ENCODE data around the gene C2orf80. TPM values are rescaled to one million over a fixed set of nuclear protein-coding genes. Genes with fewer than 3 reads are reported as not detected.

Gene C2orf80
- total RNA-seq, 1 donor from 2014 or later: not detected

DNA sequence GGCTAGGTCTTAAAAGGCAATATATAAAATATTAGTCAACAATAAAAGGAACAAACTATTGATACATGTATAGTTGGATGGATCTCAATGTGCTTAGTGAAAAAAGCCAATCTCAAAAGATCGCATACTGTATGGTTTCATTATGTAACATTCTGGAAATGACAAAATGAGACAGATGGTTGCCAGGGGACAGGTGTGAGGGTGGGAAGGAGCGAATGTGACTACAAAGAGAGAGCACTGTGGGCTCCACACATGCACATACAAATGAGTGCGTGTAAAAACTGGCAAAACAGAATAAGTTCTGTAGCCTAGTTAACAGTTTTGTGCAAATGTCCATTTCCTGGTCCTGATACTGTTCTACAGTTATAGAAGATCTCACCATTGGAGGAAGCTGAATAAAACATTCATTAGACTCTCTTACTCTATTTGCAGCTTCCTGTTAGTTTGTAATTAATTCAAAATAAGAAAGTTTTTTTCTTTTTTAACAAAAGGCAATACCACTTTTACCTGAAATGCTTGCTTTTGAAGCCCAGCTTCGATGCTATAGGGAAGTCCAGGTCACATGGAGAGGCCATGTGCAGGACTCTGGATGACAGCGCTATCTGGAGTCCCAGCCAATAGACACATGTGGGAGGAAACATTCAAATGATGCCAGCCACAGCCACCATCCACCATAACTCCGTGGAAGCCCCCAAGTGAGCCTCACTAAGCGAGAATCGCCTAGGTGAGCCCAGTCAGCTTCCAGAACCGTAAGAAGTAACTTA, 21.0 kb upstream of the C2orf80 start:
- peaks cover 4% of the 10 kb centered on the region for H3K9me3 Mint-ChIP-seq
- H3K9me3 ChIP-seq (ENCODE audit: low read depth): no peaks in the 10 kb centered on the region
- peaks cover 3% of the 10 kb centered on the region for H3K4me1 ChIP-seq
- no peaks in the 10 kb centered on the region for H3K79me2 ChIP-seq (ENCODE audit: low read depth)
- H3K4me2 ChIP-seq: no peak overlapping the region
- no peaks in the 10 kb centered on the region for H4K20me1 ChIP-seq (ENCODE audit: low read depth)
- H3K4me1 Mint-ChIP-seq: peaks cover 2% of the 10 kb centered on the region
- TF ChIP-seq, protein P1, sequence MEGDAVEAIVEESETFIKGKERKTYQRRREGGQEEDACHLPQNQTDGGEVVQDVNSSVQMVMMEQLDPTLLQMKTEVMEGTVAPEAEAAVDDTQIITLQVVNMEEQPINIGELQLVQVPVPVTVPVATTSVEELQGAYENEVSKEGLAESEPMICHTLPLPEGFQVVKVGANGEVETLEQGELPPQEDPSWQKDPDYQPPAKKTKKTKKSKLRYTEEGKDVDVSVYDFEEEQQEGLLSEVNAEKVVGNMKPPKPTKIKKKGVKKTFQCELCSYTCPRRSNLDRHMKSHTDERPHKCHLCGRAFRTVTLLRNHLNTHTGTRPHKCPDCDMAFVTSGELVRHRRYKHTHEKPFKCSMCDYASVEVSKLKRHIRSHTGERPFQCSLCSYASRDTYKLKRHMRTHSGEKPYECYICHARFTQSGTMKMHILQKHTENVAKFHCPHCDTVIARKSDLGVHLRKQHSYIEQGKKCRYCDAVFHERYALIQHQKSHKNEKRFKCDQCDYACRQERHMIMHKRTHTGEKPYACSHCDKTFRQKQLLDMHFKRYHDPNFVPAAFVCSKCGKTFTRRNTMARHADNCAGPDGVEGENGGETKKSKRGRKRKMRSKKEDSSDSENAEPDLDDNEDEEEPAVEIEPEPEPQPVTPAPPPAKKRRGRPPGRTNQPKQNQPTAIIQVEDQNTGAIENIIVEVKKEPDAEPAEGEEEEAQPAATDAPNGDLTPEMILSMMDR (IDR thresholded peaks at IDR 0.05): no peak
- no peak for TF ChIP-seq EZH2 (IDR thresholded peaks at IDR 0.05)
- H3K4me3 Mint-ChIP-seq: no peak overlapping the region
- no peak for DNase-seq (ENCODE audit: low spot score)
- H3K27me3 Mint-ChIP-seq (ENCODE audit: insufficient read depth, low read depth): peaks cover 2% of the 10 kb centered on the region
- H3F3A ChIP-seq (ENCODE audit: low read depth): no peaks in the 10 kb centered on the region
- H3K27me3 ChIP-seq: no peaks in the 10 kb centered on the region
- H3K27ac Mint-ChIP-seq: no peak overlapping the region
- H3K4me3 ChIP-seq: no peak overlapping the region
- H3K36me3 ChIP-seq: no peaks in the 10 kb centered on the region
- H3K9ac ChIP-seq: no peak overlapping the region
- no peak overlapping the region for H3K27ac ChIP-seq
- no peaks in the 10 kb centered on the region for H3K36me3 Mint-ChIP-seq
- no peak overlapping the region for H2AFZ ChIP-seq (replicated peaks)

DNA sequence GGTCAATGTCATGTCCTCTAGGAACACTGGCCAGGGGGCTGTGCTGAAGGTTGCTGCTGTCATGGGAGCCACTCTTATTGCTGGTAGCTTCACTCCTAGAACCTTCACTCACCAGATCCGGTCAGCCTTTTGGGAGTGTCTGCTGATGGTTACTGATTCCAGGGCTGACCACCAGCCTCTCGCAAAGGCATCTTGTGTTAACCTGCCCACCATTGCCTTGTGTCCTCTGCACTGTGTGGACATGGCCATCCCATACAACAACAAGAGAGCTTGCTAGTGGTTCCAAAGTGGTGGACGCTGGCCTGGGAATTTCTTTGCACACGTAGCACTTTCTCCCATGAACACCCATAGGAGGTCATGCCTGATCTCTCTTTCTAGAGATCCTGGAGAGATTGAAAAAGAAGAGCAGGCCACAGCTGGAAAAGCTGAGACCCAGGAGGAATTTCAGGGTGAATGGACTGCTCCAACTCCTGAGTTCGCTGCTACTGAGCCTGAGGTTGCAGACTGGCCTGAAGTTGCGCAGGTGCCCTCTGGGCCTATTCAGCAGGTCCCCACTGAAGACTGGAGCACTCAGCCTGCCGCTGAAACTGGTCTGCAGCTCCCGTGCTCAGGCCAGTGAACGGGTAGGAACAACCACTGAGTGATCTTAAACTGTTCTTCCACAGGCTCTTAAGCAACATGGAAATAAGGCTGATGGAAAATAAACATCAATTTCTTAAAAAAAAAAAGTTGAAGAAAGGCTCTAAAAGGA, 18.7 kb upstream of the C2orf80 start:
- H3K9me3 ChIP-seq (ENCODE audit: low read depth): no peaks in the 10 kb centered on the region
- no peak overlapping the region for H3K4me3 ChIP-seq
- H3K79me2 ChIP-seq (ENCODE audit: low read depth): no peaks in the 10 kb centered on the region
- no peaks in the 10 kb centered on the region for H3K36me3 ChIP-seq
- H3K4me1 ChIP-seq: no peaks in the 10 kb centered on the region
- H3F3A ChIP-seq (ENCODE audit: low read depth): no peaks in the 10 kb centered on the region
- H3K27me3 Mint-ChIP-seq (ENCODE audit: insufficient read depth, low read depth): peaks cover 2% of the 10 kb centered on the region
- no peak overlapping the region for H3K9ac ChIP-seq
- H3K4me2 ChIP-seq: no peak overlapping the region
- H3K27me3 ChIP-seq: no peaks in the 10 kb centered on the region
- H4K20me1 ChIP-seq (ENCODE audit: low read depth): no peaks in the 10 kb centered on the region
- H3K9me3 Mint-ChIP-seq: peaks cover 4% of the 10 kb centered on the region
- no peak overlapping the region for H3K27ac ChIP-seq
- H3K36me3 Mint-ChIP-seq: no peaks in the 10 kb centered on the region
- H3K4me1 Mint-ChIP-seq: no peaks in the 10 kb centered on the region
- no peak overlapping the region for H3K4me3 Mint-ChIP-seq
- DNase-seq (ENCODE audit: low spot score): no peak
- no peak overlapping the region for H3K27ac Mint-ChIP-seq
- H2AFZ ChIP-seq (replicated peaks): no peak overlapping the region
- TF ChIP-seq EZH2 (IDR thresholded peaks at IDR 0.05) (no peak), EZH2phosphoT487 (IDR thresholded peaks at IDR 0.05) (no peak)
- TF ChIP-seq, protein P1 (IDR thresholded peaks at IDR 0.05): no peak

DNA sequence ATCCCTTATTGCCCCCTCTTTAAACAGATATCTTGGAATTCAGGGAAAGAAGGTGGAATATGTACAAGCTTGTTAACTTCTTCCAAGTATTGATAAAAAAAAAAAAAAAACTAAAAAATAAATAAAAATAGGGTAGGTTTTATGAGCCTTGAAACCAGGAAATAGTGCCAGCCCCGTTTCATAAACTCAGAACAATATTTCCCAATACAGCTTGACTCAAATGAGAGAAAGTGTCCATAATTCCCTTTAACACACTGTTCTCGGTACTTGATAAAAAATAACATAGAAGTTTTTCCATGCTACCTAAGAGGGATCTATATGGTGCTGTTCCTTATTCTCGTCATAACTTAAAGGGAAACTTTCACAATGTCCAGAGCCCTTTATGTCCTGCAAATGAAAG, 17.9 kb upstream of the C2orf80 start:
- Histone ChIP-seq H3K9me3 (ENCODE audit: low read depth) (no peaks in the 10 kb centered on the region), H3K4me1 (no peaks in the 10 kb centered on the region), H3K4me2 (no peak overlapping the region), H3K27me3 (no peaks in the 10 kb centered on the region), H3K27ac (no peak overlapping the region), H3K4me3 (no peak overlapping the region), H4K20me1 (ENCODE audit: low read depth) (no peaks in the 10 kb centered on the region), H3K79me2 (ENCODE audit: low read depth) (no peaks in the 10 kb centered on the region), H3K9ac (no peak overlapping the region), H2AFZ (replicated peaks) (no peak overlapping the region), H3F3A (ENCODE audit: low read depth) (no peaks in the 10 kb centered on the region), H3K36me3 (no peaks in the 10 kb centered on the region)
- H3K4me3 Mint-ChIP-seq: no peak overlapping the region
- TF ChIP-seq EZH2phosphoT487 (IDR thresholded peaks at IDR 0.05) (no peak), EZH2 (IDR thresholded peaks at IDR 0.05) (no peak)
- TF ChIP-seq, protein P1 (IDR thresholded peaks at IDR 0.05): no peak
- no peaks in the 10 kb centered on the region for H3K4me1 Mint-ChIP-seq
- no peaks in the 10 kb centered on the region for H3K36me3 Mint-ChIP-seq
- no peak for DNase-seq (ENCODE audit: low spot score)
- H3K27ac Mint-ChIP-seq: no peak overlapping the region
- peaks cover 2% of the 10 kb centered on the region for H3K27me3 Mint-ChIP-seq (ENCODE audit: insufficient read depth, low read depth)
- peaks cover 4% of the 10 kb centered on the region for H3K9me3 Mint-ChIP-seq
